Keratinocyte (primary cell): Measurements from ENCODE around the gene ASB10. TPM values are rescaled to one million over a fixed set of nuclear protein-coding genes. Genes with fewer than 3 reads are reported as not detected.

ENCODE experiments used
- DNase-seq: peaks from one replicate; pipeline ENCODE4 v3.0.0-alpha.2; 2011; ENCODE audit warnings: low read depth, missing footprints, low spot score
- FAIRE-seq: peaks from 2 replicates; lab custom pipeline; 2011; peaks lifted over from hg19 to GRCh38; lab: Jason Lieb, UNC
- H2AFZ ChIP-seq: 2 replicates; pipeline ENCODE4 v1.6.0; 2012; ENCODE audit warnings: low read length, control low read depth, inconsistent platforms; ENCODE audit not compliant: control insufficient read depth
- H3K27ac ChIP-seq: 2 replicates; pipeline ENCODE4 v1.5.1; 2011; ENCODE audit warnings: low read length; ENCODE audit not compliant: control insufficient read depth, insufficient read depth
- H3K27me3 ChIP-seq: 3 replicates; pipeline ENCODE4 v1.6.0; 2011; ENCODE audit warnings: low read length; ENCODE audit not compliant: control insufficient read depth, insufficient read depth; ENCODE audit errors: extremely low read depth
- H3K36me3 ChIP-seq, 2 experiments: 2 replicates in 1 of 2; 3 replicates in 1 of 2; pipeline ENCODE4 v1.5.1; 2011; ENCODE audit warnings: low read length in 2 of 2, mild to moderate bottlenecking in 1 of 2; ENCODE audit not compliant: control insufficient read depth in 2 of 2, insufficient read depth in 2 of 2; ENCODE audit errors: extremely low read depth in 1 of 2
- H3K4me1 ChIP-seq: 3 replicates; pipeline ENCODE4 v1.5.1; 2011; ENCODE audit warnings: low read length; ENCODE audit not compliant: control insufficient read depth, insufficient read depth; ENCODE audit errors: extremely low read depth
- H3K4me2 ChIP-seq: 3 replicates; pipeline ENCODE4 v1.6.0; 2011; ENCODE audit warnings: low read depth, low read length; ENCODE audit not compliant: control insufficient read depth, insufficient read depth; ENCODE audit errors: extremely low read depth
- H3K4me3 ChIP-seq, 3 experiments: fragments of 200-600 bp in 1 of 3; sonication (generic) in 1 of 3; 2 replicates in 2 of 3; 3 replicates in 1 of 3; pipeline ENCODE4 v1.5.1; 2011 to 2016; ENCODE audit warnings: low read length in 3 of 3, mild to moderate bottlenecking in 3 of 3, control low read depth in 2 of 3, inconsistent platforms in 1 of 3, low read depth in 1 of 3, mixed read lengths in 1 of 3, mixed run types in 1 of 3, moderate library complexity in 1 of 3; ENCODE audit not compliant: control insufficient read depth in 2 of 3, insufficient read depth in 2 of 3; ENCODE audit errors: extremely low read depth in 1 of 3
- H3K79me2 ChIP-seq: 2 replicates; pipeline ENCODE4 v1.6.0; 2012; ENCODE audit warnings: low read length; ENCODE audit not compliant: control insufficient read depth, insufficient read depth
- H3K9ac ChIP-seq: 3 replicates; pipeline ENCODE4 v1.6.0; 2011; ENCODE audit warnings: low read length; ENCODE audit not compliant: control insufficient read depth, insufficient read depth; ENCODE audit errors: extremely low read depth
- H3K9me1 ChIP-seq: 3 replicates; pipeline ENCODE4 v1.6.0; 2011; ENCODE audit warnings: low read length; ENCODE audit not compliant: control insufficient read depth, insufficient read depth; ENCODE audit errors: extremely low read depth
- H3K9me3 ChIP-seq: 2 replicates; pipeline ENCODE4 v1.5.1; 2012; ENCODE audit warnings: low read depth, low read length; ENCODE audit not compliant: control insufficient read depth
- H4K20me1 ChIP-seq: 3 replicates; pipeline ENCODE4 v1.6.0; 2011; ENCODE audit warnings: low read length; ENCODE audit not compliant: control insufficient read depth, insufficient read depth; ENCODE audit errors: extremely low read depth
- EZH2 ChIP-seq: IDR thresholded peaks from one replicate; pipeline ENCODE4 v1.6.1; 2012; ENCODE audit warnings: inconsistent platforms, mild to moderate bottlenecking, low read length, moderate library complexity
- dilution Hi-C: fragments of 300-500 bp; cut with MboI; formaldehyde crosslinking; loops from one replicate; pipeline ENCODE4 v1.7.0; 2020; ENCODE audit warnings: low sequenced_read_pairs; ENCODE audit not compliant: extremely low pct_ligation_motif_present
- polyA plus RNA-seq, 5 experiments: library from polyadenylated mRNA; depleted of rRNA in 3 of 5; stranded (reverse) in 3 of 5; stranded (forward) in 1 of 5; unstranded in 1 of 5; fragments of >200 nt; gene quantifications; 1 replicate in 1 of 5; 2 replicates in 3 of 5; 3 replicates in 1 of 5; pipeline versions ENCODE4 v1.2.1 to v1.2.3, GENCODE V29; 2011 to 2012; ENCODE audit warnings: missing spikeins in 2 of 5, low read depth in 1 of 5, low replicate concordance in 1 of 5
- TF ChIP-seq, protein P1 (sequence below), 3 experiments: IDR thresholded peaks in 1 of 3; conservative IDR thresholded peaks in 1 of 3; optimal IDR thresholded peaks in 1 of 3; 2 replicates in 2 of 3; 3 replicates in 1 of 3; pipeline versions ENCODE3 to v1.5.1; 2011; ENCODE audit warnings: low read length in 3 of 3, mild to moderate bottlenecking in 3 of 3, moderate library complexity in 2 of 3, control low read depth in 1 of 3, inconsistent platforms in 1 of 3; ENCODE audit not compliant: insufficient read depth in 2 of 3; ENCODE audit errors: extremely low read depth in 1 of 3

ASB10 gene
- polyA plus RNA-seq, 1 donor (not counting 4 experiments of a cell fraction or from before 2014, with no cell fraction given) = not detected

DNA sequence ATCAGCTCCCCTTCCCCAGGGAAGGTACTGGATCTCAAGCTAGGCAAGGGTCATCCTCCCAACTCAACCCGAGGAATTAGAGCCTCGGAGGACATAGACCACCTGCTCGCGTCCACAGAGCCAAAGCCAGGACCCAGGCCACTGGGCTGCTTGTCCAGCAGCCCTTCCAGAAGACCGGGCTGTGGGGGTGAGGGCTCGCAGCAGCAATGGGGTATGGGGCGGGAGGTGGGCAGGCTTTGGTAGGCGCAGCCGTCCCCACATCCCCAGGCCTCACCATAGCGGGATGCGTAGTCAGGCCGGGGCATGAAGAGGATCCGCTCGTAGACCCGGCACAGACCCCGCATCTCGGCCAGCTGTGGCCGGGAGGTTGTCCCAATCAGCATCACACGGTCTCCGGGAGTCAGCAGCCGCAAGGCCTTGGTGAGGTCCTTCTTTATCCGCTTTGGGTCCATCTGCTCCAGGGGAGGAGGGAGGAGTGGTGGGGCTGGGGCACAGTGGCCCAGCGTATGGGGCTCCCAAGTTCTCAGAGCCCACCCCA lies 5.0 kb upstream of the ASB10 start:
- H3K9me3 ChIP-seq = no peaks in the 10 kb centered on the region
- no peak overlapping the region for H3K4me3 ChIP-seq
- FAIRE-seq (no peak), DNase-seq (no peak)
- H3K27me3 ChIP-seq = peaks cover 44% of the 10 kb centered on the region
- H3K9me1 ChIP-seq = no peaks in the 10 kb centered on the region
- no peak overlapping the region for H3K9ac ChIP-seq
- no peaks in the 10 kb centered on the region for H3K36me3 ChIP-seq
- H3K79me2 ChIP-seq = no peaks in the 10 kb centered on the region
- H4K20me1 ChIP-seq = no peaks in the 10 kb centered on the region
- TF ChIP-seq, protein P1, sequence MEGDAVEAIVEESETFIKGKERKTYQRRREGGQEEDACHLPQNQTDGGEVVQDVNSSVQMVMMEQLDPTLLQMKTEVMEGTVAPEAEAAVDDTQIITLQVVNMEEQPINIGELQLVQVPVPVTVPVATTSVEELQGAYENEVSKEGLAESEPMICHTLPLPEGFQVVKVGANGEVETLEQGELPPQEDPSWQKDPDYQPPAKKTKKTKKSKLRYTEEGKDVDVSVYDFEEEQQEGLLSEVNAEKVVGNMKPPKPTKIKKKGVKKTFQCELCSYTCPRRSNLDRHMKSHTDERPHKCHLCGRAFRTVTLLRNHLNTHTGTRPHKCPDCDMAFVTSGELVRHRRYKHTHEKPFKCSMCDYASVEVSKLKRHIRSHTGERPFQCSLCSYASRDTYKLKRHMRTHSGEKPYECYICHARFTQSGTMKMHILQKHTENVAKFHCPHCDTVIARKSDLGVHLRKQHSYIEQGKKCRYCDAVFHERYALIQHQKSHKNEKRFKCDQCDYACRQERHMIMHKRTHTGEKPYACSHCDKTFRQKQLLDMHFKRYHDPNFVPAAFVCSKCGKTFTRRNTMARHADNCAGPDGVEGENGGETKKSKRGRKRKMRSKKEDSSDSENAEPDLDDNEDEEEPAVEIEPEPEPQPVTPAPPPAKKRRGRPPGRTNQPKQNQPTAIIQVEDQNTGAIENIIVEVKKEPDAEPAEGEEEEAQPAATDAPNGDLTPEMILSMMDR (optimal IDR thresholded peaks at IDR 0.05 in 1 of 3, IDR thresholded peaks at IDR 0.05 in 1 of 3, conservative IDR thresholded peaks at IDR 0.05 in 1 of 3; ENCODE audit: extremely low read depth in 1 of 3, insufficient read depth in 2 of 3, low read length in 3 of 3) = no peak
- no peak for TF ChIP-seq EZH2
- dilution Hi-C loops = no loop called here
- no peak overlapping the region for H3K27ac ChIP-seq
- no peak overlapping the region for H2AFZ ChIP-seq
- no peak overlapping the region for H3K4me2 ChIP-seq
- H3K4me1 ChIP-seq = no peaks in the 10 kb centered on the region

- no peak for TF ChIP-seq EZH2
- TF ChIP-seq, protein P1 (optimal IDR thresholded peaks at IDR 0.05 in 1 of 3, IDR thresholded peaks at IDR 0.05 in 1 of 3, conservative IDR thresholded peaks at IDR 0.05 in 1 of 3; ENCODE audit: extremely low read depth in 1 of 3, insufficient read depth in 2 of 3, low read length in 3 of 3) = no peak
- dilution Hi-C loops = no loop called here
- FAIRE-seq = no peak
- Histone ChIP-seq H3K4me2 (no peak overlapping the region), H3K79me2 (no peaks in the 10 kb centered on the region), H3K4me3 (no peak overlapping the region), H3K27ac (no peak overlapping the region), H3K4me1 (no peaks in the 10 kb centered on the region), H3K27me3 (peaks cover 38% of the 10 kb centered on the region), H3K9me3 (no peaks in the 10 kb centered on the region), H3K9ac (no peak overlapping the region), H4K20me1 (no peaks in the 10 kb centered on the region), H2AFZ (no peak overlapping the region), H3K9me1 (no peaks in the 10 kb centered on the region), H3K36me3 (no peaks in the 10 kb centered on the region)
- DNase-seq = no peak
These were observed 4.5 kb upstream of the ASB10 start for GRCh38 chr7:151191544-151191943.
